ENCODE measurements around the gene MRPL36. TPM values are rescaled to one million over a fixed set of nuclear protein-coding genes. Genes with fewer than 3 reads are reported as not detected.
A peak's percentile ranks its signal among the peaks of the same experiment; 100 is the strongest.

Gene MRPL36
- total RNA-seq, 1 donor from 2014 or later: 26.2 TPM

DNA sequence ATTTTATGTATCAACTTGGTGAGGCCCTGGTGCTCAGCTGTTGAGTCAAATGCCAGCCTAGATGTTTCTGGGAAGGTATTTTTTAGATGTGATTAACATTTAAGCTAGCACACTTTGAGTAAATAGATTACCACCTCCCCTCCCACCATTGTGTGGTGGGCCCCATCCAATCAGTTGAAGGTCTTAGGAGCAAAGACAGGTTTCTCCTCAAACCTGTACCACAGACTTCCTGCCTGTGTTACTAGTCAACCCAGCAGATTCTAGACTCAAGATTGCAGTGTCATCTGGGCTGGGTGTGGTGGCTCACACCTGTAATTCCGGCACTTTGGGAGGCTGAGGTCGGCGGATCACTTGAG is 33.8 kb downstream of the MRPL36 start:
- DNase-seq (ENCODE audit: low read depth): no peak

DNA sequence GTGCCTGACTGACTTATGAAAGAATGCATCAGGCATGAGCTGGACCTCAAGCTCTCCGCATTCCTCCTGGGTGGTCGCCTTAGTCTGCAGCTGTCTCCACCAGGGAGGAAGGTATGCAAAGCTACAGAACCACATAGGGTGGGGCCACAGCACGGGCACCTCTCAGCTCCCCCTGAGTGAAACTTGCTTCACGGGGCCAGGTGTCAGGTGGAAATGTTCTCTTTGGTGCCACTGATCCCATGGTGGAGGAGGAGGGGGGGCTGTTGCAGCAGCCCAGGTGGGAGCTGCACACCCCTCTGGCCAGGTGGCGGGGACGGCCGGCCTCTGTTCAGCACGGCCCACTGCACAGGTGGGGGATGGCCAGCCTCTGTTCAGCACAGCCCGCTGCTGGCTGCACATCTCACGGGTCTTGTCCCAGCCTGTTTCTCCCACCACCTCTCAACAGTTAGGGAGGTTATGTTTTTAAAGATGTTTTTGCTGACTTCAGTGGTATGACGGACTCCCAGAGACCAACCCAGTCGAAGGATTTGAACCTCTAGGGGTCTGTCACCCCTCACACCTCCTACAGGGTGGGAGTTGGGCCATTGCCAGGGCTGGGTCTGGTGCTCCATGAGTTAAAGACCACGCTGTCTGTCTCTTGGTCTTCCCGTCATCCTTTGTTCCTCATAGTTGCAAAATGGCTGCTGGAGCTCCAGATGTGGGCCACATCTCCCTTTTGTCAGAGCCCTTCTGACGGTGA is 34.3 kb downstream of the MRPL36 start:
- no peak for DNase-seq (ENCODE audit: low read depth)

DNA sequence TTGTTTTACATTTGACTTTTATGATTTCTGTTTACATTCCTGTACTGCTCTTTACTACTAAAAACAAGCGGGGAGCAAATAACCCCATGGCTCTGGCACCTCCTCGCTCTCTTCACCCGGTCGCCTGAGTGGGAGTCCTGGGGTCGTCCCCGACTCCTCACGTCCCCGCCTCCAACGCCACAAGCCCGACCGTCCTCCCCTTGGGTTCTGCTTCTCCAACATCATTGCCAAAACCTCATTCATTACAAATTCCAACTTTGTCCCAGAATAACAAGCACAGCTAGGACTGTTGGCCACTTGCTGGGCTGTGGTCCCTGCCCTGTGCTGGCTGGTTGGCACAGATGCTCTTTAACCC is 35.1 kb downstream of the MRPL36 start:
- DNase-seq (ENCODE audit: low read depth): no peak

DNA sequence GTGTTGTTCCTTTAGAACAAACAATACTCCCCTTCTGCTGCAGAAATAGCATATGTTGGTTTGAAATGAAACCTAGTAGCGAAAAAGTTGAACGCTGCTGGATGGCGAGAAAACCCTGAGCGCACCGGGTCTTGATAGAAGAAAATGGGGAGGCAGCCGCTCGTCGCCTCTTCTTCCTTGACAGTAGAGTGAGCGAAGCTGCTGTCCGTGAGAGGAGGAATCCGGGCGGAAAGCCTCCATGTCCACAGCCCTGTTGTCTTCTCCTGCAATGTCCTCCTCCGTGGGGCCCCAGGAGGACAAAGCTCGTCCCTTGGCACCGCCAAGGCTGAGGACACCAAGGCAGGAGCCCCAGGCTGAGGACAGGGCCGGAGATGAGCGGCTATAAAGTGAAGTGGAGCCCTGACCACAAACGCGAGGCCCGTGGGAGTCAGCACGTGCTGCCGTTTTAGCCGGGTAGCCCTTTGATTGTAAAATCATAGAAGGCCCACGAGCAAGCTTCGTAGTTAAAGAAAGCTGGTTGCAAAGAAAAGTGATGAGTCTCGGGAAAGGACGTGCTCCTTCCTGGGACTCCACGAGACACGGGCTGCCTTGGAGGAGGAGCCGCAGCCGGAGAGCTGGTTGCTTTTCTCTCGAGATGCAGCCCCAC is 35.6 kb downstream of the MRPL36 start:
- DNase-seq (ENCODE audit: low read depth): no peak

DNA sequence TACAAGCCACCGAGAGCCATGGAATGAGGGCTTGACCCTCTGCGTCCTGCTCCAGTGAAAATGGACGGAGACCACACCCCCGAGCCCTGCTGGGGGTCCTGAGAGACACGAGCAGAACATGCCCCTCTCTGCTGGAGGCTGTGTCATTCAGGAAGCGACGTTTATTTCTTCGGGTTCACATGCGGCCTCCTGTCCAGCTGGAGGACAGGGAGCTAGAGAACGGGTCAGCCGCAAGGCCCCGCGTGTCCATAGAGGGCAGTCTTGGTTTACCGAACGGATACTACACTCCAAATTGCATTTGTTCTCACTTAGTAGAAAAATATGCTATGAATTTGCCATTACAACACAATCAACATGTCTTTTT is 36.1 kb downstream of the MRPL36 start:
- DNase-seq (ENCODE audit: low read depth): peak; percentile 64

DNA sequence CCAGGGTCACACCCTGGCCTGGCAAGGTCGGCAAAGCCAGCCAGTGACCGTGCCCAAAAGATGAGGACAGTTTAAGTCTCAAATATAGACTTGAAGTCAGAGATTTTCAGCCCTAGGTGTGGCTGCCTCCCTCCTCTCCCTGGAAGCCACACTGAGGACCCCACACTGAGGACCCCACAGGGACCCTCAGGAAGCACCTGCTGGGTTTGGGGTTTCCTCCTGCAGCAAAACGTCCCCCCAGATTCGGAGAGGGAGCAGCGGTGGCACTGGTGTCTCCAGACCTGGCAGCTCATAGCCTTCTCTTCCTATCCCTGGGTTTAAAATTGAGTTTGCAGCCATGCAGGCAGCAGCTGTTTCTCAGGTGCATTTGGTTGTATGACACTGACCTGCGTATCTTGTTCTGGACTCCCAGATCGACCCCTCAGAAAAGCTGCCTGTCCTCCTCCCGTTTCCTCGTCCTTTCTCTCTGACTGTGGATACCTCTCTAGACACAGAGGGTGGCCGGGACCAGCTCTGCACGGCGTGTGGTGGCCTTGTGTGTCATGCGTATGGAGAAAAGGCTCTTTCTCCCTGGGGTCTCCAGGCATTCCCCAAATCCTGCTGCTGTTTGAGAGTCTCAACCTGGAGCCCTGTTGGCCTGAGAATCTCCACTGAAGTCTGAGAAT is 36.6 kb downstream of the MRPL36 start:
- DNase-seq (ENCODE audit: low read depth): no peak

DNA sequence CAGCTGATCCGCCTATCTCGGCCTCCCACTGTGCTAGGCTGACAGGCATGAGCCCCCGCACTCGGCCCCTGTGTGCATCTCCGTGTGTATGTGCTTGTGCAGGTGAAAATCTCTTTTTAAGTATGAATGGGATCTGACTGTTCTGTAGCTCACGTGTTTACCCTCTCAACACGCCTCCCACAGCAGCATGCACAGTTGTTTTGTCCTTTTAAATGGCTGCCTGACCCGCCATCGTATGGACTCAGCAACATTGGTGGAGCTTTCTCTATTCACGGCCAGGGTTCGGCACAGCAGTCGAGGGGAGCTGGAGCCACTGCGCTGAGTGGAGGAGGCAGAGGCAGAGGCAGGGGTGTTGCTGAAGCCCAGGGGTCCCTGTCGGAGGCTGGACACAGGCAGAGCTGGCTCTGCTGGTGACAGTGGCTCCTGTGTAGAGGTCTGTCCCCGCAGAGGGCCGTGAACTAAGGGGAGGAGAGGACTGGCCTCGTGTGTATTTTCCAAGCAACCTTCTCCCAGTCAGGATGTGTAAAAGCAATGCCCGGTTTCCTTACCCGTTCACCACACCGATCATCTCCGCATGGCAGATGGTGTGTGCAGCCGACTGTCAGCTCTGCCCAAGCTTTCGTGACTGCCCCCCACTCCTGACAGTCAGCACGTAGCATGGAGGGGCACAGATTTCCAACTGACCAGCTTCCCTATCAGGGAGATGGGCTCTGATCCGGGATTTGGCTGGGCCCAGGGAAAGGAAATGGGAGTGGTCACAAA is 37.3 kb downstream of the MRPL36 start:
- DNase-seq (ENCODE audit: low read depth): no peak

DNA sequence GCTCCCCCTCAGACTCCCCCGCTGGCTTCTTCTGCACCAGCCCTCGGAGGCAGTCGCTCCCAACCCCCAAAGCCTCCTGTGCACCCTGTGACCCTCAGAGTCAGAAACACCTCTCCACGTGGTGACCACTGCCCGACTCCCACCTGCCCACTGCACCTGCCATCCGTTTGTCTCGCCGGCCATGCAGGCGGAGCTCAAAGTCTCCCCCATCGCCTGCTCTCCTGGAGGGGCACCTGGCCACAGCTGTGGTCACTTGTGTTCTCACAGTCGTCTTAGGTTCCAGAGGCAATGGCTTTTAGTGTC is 38.2 kb downstream of the MRPL36 start:
- DNase-seq (ENCODE audit: low read depth): no peak

DNA sequence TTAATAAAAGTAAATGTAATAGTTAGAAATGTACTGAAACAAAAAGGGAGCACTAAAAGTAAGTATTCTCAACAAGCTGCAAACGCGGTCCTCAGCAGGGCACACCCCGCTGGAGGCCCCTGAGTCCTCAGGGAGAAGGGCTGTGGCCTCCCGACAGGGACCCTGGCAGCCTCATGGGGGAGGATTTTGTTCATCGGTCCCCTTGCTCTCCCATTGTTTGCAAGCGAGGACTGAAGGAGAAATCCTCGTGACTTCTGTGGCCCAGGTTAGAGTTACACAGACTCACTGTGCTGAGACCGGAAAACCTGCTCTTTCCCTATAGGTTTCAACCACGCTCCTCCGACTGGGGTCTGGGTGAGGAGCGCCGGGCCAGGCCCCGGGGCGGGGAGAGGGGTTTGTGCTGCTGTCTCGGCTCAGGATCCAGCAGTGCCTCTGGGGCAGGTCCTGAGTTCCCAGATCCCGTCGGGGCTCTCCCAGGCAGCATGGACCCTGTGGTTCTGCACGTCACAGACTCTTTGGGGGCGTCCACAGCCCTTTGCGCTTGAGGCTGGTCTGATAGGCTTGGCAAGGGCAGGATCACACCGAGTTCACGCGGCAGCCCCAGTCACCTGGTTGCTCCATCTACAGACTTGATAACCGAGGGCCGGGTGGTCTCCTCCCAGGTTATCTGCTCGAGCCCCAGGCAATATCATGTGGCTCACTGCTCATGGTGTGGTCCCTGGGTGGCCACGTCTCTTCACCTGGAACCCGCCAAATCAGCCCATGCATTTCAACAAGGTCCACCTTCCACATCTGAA is 38.8 kb downstream of the MRPL36 start:
- no peak for DNase-seq (ENCODE audit: low read depth)

DNA sequence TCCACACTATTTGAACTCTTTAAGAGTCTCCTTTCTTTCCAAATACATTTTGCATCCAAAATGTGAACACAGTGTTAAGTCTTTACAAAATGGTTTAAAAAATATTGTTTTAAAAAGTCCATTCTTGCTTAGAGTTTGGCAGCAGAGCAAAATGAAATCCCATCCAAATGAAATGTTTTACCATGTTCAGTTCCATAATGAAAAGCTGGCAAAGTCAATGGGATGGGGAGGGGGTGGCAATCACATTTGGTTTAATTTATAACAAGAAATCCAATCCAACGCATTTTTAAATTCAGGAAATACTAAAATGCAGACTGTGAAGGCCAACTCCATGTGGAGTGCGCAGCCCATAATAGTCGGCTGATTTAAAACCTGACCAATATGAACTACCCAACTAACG is 39.4 kb downstream of the MRPL36 start:
- DNase-seq (ENCODE audit: low read depth): no peak

DNA sequence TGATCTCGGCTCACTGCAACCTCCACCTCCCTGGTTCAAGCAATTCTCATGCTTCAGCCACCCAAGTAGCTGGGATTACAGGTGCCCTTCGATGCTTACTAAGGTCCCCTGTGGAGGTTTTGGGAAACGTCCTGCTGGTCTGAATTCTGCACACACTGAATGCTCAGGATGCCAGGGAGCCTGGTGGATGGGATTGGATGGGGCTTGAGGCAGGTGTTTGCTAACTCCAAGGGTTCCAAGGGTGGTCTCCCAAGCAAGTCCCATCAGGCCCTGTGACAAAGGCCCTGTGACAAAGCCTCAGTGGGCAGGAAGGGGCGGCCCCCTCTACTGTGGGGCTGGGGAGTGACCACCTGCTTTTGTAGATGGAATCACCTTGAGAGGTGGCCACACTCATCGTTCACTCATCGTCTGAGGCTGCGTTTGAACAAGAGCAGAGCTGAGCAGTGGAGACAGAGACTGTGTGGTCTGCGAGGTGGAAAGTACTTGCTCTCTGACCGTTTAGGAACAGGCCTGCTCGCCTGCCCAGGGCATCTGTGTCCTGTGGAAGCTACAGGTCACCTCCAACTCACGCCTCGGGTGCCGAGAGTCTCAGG is 40.2 kb downstream of the MRPL36 start:
- no peak for DNase-seq (ENCODE audit: low read depth)

DNA sequence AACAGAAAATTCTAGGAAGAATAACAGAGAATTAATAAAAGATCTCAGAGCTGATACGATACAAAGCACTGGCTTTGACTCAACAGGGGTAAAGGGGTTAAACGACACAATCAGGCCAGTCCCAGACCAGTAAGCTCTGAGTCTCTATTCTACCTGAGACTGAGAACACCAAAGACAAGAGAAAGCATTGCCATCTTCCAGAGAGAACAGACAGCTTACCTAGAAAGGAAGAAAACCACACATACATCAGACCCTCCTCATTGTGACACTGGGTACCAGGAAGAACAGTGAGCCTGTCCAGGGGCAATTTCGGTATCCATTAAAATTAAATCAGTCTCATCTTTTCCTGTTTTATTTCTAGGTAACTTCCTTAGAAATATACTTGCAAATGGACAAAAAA is 41.1 kb downstream of the MRPL36 start:
- DNase-seq (ENCODE audit: low read depth): no peak

DNA sequence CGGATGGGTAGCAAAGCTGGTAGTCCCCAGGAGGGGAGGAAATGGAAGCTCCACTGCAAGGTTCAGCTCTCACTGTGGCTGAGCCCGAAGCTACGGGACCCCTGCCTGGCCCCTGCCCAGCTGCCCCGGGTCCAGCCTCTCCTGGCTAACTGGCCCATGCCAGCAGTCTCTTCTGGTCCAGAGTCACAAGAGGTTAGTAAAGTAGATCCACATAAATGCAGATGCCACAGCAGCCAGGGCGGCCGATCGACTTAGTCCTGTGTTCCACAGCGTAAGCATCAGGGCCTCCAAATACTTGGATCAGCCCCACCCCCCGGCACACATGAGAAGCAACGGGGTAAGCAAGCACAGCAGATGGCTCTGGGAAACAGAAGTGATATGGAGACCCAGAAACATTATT is 42.1 kb downstream of the MRPL36 start:
- no peak for DNase-seq (ENCODE audit: low read depth)

DNA sequence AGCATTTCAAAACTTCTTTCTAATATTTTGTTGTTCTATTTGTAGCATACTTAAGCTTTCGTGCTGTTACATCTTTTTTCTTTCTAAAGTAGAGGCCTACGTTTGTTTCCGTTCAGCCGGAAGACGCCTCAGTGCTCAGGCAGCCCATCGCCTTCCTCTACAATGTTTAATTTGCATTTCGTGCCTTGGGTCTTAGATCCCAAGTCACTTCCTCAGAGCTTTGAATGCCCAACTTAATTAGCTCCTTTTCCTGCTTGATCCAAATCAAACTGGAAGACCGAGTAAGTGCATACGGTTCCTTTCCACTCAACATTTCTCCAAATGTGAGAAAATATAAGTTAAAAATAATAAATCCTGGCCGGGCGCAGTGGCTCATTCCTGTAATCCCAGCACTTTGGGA is 43.2 kb downstream of the MRPL36 start:
- DNase-seq (ENCODE audit: low read depth): no peak

DNA sequence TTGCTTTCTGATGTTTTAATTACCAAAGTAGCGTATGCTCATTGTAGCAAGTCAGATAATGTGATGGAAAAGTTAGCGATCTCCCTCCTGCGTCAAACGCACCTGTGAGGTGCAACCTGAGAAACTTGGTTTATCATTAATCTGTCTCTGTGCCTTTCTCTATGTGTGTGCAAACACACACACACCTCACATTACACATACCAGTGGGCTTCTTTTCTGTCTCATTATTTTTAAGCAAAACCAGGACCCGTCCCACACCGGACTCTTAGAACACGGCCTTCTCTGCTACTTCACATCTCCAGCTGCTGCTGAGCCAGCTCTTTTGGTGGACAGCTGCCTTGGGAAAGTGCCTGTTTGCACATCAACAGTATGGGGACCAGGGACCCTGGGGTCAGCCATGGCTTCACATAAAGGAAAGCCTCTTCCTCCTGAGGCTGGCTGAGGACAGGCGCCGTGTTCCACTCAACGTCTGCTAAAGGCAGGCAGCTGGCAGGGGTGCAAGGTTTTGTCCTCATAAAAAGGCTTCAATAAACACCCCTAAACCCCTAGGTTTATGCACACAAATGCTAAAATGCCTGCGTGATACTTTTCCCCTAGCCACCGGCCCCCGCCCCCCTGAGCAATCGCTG is 44.2 kb downstream of the MRPL36 start:
- DNase-seq (ENCODE audit: low read depth): no peak

DNA sequence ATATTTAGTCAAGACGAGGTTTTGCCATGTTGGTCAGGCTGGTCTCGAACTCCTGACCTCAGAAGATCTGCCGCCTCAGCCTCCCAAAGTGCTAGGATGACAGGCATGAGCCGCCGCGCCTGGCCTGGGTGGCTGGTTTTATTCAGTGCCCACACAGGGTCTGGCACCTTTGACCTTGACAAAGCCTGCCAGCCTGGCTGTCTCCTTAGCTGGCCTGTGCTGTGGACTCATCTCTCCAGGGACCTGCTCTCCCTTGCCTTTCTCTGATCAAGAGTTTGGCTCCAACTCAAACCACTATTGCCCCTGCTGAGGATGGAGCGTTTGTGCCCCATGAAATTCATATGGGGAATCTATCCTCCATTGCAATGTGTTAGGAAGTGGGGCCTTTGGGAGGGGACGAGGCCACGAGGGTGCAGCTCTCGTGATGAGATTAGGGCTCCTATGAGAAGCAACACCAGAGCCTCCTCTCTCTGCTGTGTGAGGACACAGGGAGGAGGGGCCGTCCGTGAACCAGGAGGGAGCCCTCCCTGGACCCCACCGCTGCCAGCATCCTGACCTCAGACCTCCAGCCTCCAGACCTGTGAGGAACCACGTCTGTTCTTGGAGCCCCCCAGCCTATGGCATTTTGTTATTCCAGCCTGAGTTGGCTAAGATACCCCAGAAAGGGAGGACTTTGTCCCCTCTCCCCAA is 45.0 kb downstream of the MRPL36 start:
- DNase-seq (ENCODE audit: low read depth): no peak

DNA sequence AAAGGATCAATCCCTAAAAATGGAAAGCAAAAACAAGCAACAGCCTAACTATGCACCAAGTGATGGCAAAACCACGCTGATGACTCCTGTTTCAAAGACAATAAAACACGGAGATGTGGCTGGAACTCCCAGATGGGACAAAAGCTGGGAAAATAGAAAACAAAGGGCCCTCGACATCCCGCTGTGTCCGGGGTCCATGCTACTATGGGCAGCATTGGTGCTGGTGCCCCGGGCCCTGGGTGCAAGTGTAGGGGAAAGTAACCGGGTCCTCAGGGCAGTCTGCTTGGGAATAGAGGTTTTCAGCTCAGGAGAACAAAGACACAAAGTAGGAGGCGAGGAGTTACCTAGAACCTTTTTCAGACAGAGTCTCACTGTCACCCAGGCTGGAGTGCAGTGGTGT is 46.1 kb downstream of the MRPL36 start:
- DNase-seq (ENCODE audit: low read depth): no peak

DNA sequence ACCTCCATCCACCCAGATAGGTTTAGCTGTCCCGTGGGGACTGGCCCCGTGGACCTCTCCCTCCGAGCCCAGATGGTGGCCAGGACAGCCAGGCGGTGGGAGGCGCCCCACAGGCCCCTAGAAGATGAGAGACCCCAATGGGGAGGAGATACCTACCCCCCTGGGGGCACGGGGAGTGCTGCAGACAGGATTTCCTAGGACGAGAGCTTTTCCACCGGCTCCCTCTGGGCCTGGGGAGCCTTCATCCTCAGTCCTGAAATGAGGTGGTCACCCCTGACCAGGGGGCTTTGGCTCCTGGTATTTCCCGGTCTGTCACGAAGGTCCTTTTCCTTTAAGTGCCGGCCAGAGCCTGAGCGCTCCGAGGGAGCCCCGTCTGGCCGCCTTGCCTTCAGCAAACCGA is 46.8 kb downstream of the MRPL36 start:
- DNase-seq (ENCODE audit: low read depth): no peak

DNA sequence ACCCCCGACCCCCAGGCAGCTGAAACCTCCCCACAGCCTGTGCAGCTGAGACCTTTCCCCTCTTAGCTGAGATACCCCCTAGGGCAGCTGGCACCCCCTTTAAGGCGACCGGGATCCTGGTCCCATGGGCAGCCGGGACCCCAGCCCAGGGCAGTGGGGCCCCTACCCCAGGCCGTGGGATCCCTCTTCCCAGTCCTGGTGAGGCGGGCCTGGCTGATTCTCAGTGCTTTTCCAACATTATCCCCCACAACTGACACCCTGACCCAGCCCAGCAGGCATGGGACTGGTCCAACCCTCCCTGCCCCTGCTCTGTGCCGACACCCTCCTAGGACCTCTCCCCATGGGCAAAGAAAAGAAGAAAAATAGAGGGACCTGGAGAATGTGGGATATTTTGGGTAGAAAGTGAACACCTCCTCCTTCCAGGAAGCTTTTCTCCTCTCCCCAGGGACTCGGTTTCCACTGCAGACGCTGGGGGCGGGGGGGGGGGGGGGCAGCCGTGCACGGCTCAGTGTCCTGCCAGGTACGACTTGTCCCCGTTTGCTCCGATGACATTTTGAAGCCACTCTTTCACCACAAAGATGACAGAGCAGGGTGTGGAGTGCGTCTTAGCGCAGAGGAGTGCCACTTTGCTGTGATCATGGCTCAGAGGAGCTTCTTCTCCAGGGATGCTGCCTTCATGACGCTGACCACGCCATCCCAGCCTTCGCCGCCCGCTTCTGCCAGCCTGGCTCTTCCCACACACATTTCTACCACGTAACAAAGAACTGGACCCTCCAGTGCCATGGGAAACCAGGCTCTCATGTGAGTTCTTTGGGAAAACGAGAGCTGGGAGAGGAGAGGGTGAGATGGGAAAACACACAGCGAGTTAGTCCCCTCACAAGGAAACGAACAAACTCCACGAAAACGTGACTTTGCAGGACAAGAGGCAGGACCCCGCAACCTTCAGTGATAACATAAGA is 47.5 kb downstream of the MRPL36 start:
- DNase-seq (ENCODE audit: low read depth): no peak

Data from myocyte (in vitro differentiated cells).